K562 (cell line): ENCODE results near the gene PIK3R4.

ENCODE experiments used
- ELF1 ChIP-seq: fragments of 200-800 bp; sonication (Bioruptor generic); IDR thresholded peaks from 2 replicates; pipeline ENCODE4 v1.6.1; 2016; ENCODE audit warnings: missing genetic modification characterization, missing compliant biosample characterization
- PCBP1 ChIP-seq: fragments of 200-400 bp; formaldehyde crosslinking; IDR thresholded peaks from 2 replicates; pipeline ENCODE4 v1.6.1; 2018; ENCODE audit warnings: mild to moderate bottlenecking, low read depth, low read length; ENCODE audit not compliant: poor library complexity, severe bottlenecking
- PHF20 ChIP-seq: fragments of 450-650 bp; IDR thresholded peaks from 2 replicates; pipeline ENCODE4 v1.6.1; 2018; ENCODE audit not compliant: partially characterized antibody
- POLR3G ChIP-seq: IDR thresholded peaks from 2 replicates; pipeline ENCODE4 v1.6.1; 2011; ENCODE audit not compliant: insufficient read length, insufficient replicate concordance; ENCODE audit errors: extremely low read depth
- PTRF ChIP-seq: fragments of 450-650 bp; IDR thresholded peaks from 2 replicates; pipeline ENCODE4 v1.6.1; 2016; ENCODE audit warnings: mild to moderate bottlenecking, missing genetic modification characterization, missing compliant biosample characterization
- ZBTB43 ChIP-seq: sonication (generic); formaldehyde crosslinking; IDR thresholded peaks from 2 replicates; pipeline ENCODE4 v1.8.0; 2023; ENCODE audit warnings: mild to moderate bottlenecking, missing genetic modification reagents
- TF ChIP-seq, protein P1 (sequence below): sonication (generic); formaldehyde crosslinking; IDR thresholded peaks from 2 replicates; pipeline ENCODE4 v1.8.0; 2023; ENCODE audit warnings: mild to moderate bottlenecking, missing genetic modification reagents
- TF ChIP-seq, protein P2 (sequence below): sonication (generic); formaldehyde crosslinking; IDR thresholded peaks from 2 replicates; pipeline ENCODE4 v1.8.1; 2022; ENCODE audit warnings: missing genetic modification reagents

GRCh38 chr3:130741946-130742610, 4.6 kb downstream of the PIK3R4 start:
- no peak for TF ChIP-seq PHF20
- TF ChIP-seq PTRF (tag), result no peak
- TF ChIP-seq ELF1 (tag), result no peak
- no peak for TF ChIP-seq ZBTB43 (CRISPR knock-in tag)
- TF ChIP-seq, protein P1, sequence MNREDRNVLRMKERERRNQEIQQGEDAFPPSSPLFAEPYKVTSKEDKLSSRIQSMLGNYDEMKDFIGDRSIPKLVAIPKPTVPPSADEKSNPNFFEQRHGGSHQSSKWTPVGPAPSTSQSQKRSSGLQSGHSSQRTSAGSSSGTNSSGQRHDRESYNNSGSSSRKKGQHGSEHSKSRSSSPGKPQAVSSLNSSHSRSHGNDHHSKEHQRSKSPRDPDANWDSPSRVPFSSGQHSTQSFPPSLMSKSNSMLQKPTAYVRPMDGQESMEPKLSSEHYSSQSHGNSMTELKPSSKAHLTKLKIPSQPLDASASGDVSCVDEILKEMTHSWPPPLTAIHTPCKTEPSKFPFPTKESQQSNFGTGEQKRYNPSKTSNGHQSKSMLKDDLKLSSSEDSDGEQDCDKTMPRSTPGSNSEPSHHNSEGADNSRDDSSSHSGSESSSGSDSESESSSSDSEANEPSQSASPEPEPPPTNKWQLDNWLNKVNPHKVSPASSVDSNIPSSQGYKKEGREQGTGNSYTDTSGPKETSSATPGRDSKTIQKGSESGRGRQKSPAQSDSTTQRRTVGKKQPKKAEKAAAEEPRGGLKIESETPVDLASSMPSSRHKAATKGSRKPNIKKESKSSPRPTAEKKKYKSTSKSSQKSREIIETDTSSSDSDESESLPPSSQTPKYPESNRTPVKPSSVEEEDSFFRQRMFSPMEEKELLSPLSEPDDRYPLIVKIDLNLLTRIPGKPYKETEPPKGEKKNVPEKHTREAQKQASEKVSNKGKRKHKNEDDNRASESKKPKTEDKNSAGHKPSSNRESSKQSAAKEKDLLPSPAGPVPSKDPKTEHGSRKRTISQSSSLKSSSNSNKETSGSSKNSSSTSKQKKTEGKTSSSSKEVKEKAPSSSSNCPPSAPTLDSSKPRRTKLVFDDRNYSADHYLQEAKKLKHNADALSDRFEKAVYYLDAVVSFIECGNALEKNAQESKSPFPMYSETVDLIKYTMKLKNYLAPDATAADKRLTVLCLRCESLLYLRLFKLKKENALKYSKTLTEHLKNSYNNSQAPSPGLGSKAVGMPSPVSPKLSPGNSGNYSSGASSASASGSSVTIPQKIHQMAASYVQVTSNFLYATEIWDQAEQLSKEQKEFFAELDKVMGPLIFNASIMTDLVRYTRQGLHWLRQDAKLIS (CRISPR knock-in tag), result no peak
- TF ChIP-seq, protein P2, sequence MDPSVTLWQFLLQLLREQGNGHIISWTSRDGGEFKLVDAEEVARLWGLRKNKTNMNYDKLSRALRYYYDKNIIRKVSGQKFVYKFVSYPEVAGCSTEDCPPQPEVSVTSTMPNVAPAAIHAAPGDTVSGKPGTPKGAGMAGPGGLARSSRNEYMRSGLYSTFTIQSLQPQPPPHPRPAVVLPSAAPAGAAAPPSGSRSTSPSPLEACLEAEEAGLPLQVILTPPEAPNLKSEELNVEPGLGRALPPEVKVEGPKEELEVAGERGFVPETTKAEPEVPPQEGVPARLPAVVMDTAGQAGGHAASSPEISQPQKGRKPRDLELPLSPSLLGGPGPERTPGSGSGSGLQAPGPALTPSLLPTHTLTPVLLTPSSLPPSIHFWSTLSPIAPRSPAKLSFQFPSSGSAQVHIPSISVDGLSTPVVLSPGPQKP, result no peak
- TF ChIP-seq PCBP1, result no peak
- no peak for TF ChIP-seq POLR3G
